ENCODE results near the gene IL12B. TPM values are rescaled to one million over a fixed set of nuclear protein-coding genes. Genes with fewer than 3 reads are reported as not detected.
A peak's percentile ranks its signal among the peaks of the same experiment; 100 is the strongest.
"Not testable (repeated sequence)": the region's sequence is repeated elsewhere in the genome, so short reads cannot be mapped to it uniquely, and the experiment has no call there.

Gene IL12B
- total RNA-seq (ENCODE audit: unreplicated experiment): not detected
- long read RNA-seq: 0 reads

- peaks cover 2% of the 10 kb centered on the region for H3K9me3 Mint-ChIP-seq (ENCODE audit: unreplicated experiment)
- H3K27me3 Mint-ChIP-seq (ENCODE audit: unreplicated experiment): peaks cover 3% of the 10 kb centered on the region
- H3K36me3 Mint-ChIP-seq (ENCODE audit: unreplicated experiment): no peaks in the 10 kb centered on the region
- peak within 1 kb of the TSS; percentile 55 for H3K4me3 Mint-ChIP-seq (ENCODE audit: unreplicated experiment)
- no peaks in the 10 kb centered on the region for H3K4me1 Mint-ChIP-seq (ENCODE audit: low read depth, unreplicated experiment)
- H3K27ac Mint-ChIP-seq (ENCODE audit: unreplicated experiment): no peak within 1 kb of the TSS
- TF ChIP-seq, protein P1, sequence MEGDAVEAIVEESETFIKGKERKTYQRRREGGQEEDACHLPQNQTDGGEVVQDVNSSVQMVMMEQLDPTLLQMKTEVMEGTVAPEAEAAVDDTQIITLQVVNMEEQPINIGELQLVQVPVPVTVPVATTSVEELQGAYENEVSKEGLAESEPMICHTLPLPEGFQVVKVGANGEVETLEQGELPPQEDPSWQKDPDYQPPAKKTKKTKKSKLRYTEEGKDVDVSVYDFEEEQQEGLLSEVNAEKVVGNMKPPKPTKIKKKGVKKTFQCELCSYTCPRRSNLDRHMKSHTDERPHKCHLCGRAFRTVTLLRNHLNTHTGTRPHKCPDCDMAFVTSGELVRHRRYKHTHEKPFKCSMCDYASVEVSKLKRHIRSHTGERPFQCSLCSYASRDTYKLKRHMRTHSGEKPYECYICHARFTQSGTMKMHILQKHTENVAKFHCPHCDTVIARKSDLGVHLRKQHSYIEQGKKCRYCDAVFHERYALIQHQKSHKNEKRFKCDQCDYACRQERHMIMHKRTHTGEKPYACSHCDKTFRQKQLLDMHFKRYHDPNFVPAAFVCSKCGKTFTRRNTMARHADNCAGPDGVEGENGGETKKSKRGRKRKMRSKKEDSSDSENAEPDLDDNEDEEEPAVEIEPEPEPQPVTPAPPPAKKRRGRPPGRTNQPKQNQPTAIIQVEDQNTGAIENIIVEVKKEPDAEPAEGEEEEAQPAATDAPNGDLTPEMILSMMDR (IDR thresholded peaks at IDR 0.05; ENCODE audit: partially characterized antibody, unreplicated experiment): no peak
- no peak for DNase-seq
Observed at GRCh38 chr5:159330131-159330800, at the start of gene IL12B. Gene IL12B, minus strand, starts transcription at chr5:159330487. Its CDS starts 3,705 bp downstream, at chr5:159326782.

- no peak overlapping the region for H3K27ac Mint-ChIP-seq (ENCODE audit: unreplicated experiment)
- no peak overlapping the region for H3K4me3 Mint-ChIP-seq (ENCODE audit: unreplicated experiment)
- TF ChIP-seq, protein P1 (IDR thresholded peaks at IDR 0.05; ENCODE audit: partially characterized antibody, unreplicated experiment): no peak
- no peaks in the 10 kb centered on the region for H3K4me1 Mint-ChIP-seq (ENCODE audit: low read depth, unreplicated experiment)
- peaks cover 3% of the 10 kb centered on the region for H3K9me3 Mint-ChIP-seq (ENCODE audit: unreplicated experiment)
- no peaks in the 10 kb centered on the region for H3K27me3 Mint-ChIP-seq (ENCODE audit: unreplicated experiment)
- peaks cover 12% of the 10 kb centered on the region for H3K36me3 Mint-ChIP-seq (ENCODE audit: unreplicated experiment)
- no peak for DNase-seq
Observed at GRCh38 chr5:159377653-159378052, 47.4 kb upstream of the IL12B start.

- H3K4me3 Mint-ChIP-seq (ENCODE audit: unreplicated experiment); H3K27ac Mint-ChIP-seq (ENCODE audit: unreplicated experiment); H3K4me1 Mint-ChIP-seq (ENCODE audit: low read depth, unreplicated experiment); H3K9me3 Mint-ChIP-seq (ENCODE audit: unreplicated experiment); H3K36me3 Mint-ChIP-seq (ENCODE audit: unreplicated experiment); DNase-seq; H3K27me3 Mint-ChIP-seq (ENCODE audit: unreplicated experiment): not testable (repeated sequence)
Observed at GRCh38 chr5:159367866-159368265, 37.6 kb upstream of the IL12B start.

- H3K27ac Mint-ChIP-seq (ENCODE audit: unreplicated experiment); H3K4me3 Mint-ChIP-seq (ENCODE audit: unreplicated experiment); DNase-seq; H3K36me3 Mint-ChIP-seq (ENCODE audit: unreplicated experiment); H3K4me1 Mint-ChIP-seq (ENCODE audit: low read depth, unreplicated experiment); H3K27me3 Mint-ChIP-seq (ENCODE audit: unreplicated experiment); H3K9me3 Mint-ChIP-seq (ENCODE audit: unreplicated experiment): not testable (repeated sequence)
Observed at GRCh38 chr5:159366776-159367175, 36.5 kb upstream of the IL12B start.

DNA sequence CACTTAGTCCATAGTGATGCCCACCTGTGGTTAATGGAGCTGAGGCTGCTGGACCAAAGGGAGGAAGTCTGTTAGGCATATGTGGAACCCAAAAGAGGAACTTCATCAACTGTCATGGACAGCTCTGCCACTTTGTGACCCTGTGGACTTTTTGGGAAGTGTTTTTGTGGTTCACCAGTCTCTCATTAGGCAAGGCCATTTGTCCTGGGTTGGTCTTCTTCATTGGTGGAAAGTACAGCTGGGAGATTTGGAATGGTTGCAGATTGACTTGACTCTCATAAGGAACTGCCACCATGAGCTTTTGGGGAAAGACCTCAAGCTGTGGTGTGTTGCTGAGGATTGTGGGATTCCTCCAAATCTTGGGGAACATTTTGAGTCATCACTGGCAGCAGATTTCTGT, 31.9 kb upstream of the IL12B start:
- no peaks in the 10 kb centered on the region for H3K27me3 Mint-ChIP-seq (ENCODE audit: unreplicated experiment)
- no peak for DNase-seq

GRCh38 chr5:159359871-159360270, 29.6 kb upstream of the IL12B start:
- H3K36me3 Mint-ChIP-seq (ENCODE audit: unreplicated experiment); H3K27me3 Mint-ChIP-seq (ENCODE audit: unreplicated experiment); H3K9me3 Mint-ChIP-seq (ENCODE audit: unreplicated experiment); H3K27ac Mint-ChIP-seq (ENCODE audit: unreplicated experiment); H3K4me1 Mint-ChIP-seq (ENCODE audit: low read depth, unreplicated experiment); DNase-seq; H3K4me3 Mint-ChIP-seq (ENCODE audit: unreplicated experiment): not testable (repeated sequence)

More for the DNA sequence above, 31.9 kb upstream of the IL12B start:
- H3K9me3 Mint-ChIP-seq (ENCODE audit: unreplicated experiment): no peaks in the 10 kb centered on the region
- H3K36me3 Mint-ChIP-seq (ENCODE audit: unreplicated experiment): no peaks in the 10 kb centered on the region
- no peak overlapping the region for H3K4me3 Mint-ChIP-seq (ENCODE audit: unreplicated experiment)
- no peak overlapping the region for H3K27ac Mint-ChIP-seq (ENCODE audit: unreplicated experiment)
- TF ChIP-seq, protein P1 (IDR thresholded peaks at IDR 0.05; ENCODE audit: partially characterized antibody, unreplicated experiment): no peak
- H3K4me1 Mint-ChIP-seq (ENCODE audit: low read depth, unreplicated experiment): no peaks in the 10 kb centered on the region

All from glutamatergic neuron (in vitro differentiated cells).